Neural cell (in vitro differentiated cells): ENCODE data around the gene SPARCL1.

ENCODE experiments used
- CTCF ChIP-seq: fragments of 450-650 bp; IDR thresholded peaks from 2 replicates; pipeline ENCODE4 v1.5.1; 2014; ENCODE audit warnings: antibody characterized with exemption, mild to moderate bottlenecking, moderate library complexity; ENCODE audit not compliant: poor library complexity, severe bottlenecking
- EP300 ChIP-seq: fragments of 450-650 bp; conservative IDR thresholded peaks from 2 replicates; pipeline ENCODE4 v1.6.1; 2014; ENCODE audit warnings: antibody characterized with exemption, mild to moderate bottlenecking, moderate library complexity; ENCODE audit not compliant: poor library complexity, severe bottlenecking
- MXI1 ChIP-seq: fragments of 450-650 bp; conservative IDR thresholded peaks from 2 replicates; pipeline ENCODE4 v1.6.1; 2014; ENCODE audit warnings: antibody characterized with exemption, mild to moderate bottlenecking; ENCODE audit not compliant: poor library complexity, severe bottlenecking
- POLR2AphosphoS5 ChIP-seq: IDR thresholded peaks from 2 replicates; pipeline ENCODE4 v1.6.1; 2012
- RAD21 ChIP-seq: fragments of 450-650 bp; conservative IDR thresholded peaks from 2 replicates; pipeline ENCODE4 v1.6.1; 2014; ENCODE audit warnings: antibody characterized with exemption, mild to moderate bottlenecking, moderate library complexity
- REST ChIP-seq: IDR thresholded peaks from 2 replicates; pipeline ENCODE4 v1.6.1; 2012; ENCODE audit warnings: borderline replicate concordance
- TAF1 ChIP-seq: IDR thresholded peaks from 2 replicates; pipeline ENCODE4 v1.6.1; 2012; ENCODE audit warnings: low read depth

DNA sequence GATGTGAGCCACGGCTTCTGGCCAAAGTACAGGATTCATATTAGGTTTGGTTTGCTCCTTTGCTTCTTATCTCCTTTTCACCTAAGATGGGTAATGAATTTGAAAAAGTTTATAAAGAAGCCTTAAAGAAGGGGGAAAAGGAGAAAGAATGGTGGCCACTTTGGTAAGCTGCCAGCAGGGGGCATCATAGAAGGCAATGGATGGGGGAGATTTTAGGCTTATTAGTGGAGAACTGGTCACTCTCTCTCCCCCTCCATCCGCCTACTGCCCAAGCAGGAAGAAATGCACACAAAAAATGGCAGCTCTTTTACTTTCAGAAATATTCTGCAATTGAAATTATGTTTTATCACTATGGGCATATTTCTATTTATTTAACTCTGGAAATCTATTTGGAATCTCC lies 32.0 kb downstream of the SPARCL1 start:
- no peak for TF ChIP-seq EP300
- no peak for TF ChIP-seq CTCF
- no peak for TF ChIP-seq POLR2AphosphoS5
- TF ChIP-seq TAF1 = no peak
- no peak for TF ChIP-seq RAD21
- no peak for TF ChIP-seq REST
- TF ChIP-seq MXI1 = no peak
